HG02852 (cell line): ENCODE results near the gene YJEFN3.

ENCODE experiments used
- ATAC-seq: cut with Tn5 transposase; IDR thresholded peaks from one replicate; pipeline ENCODE4 v1.9.1; 2021; ENCODE audit warnings: mild to moderate bottlenecking, moderate library complexity; ENCODE audit not compliant: unreplicated experiment

Gene YJEFN3, protein sequence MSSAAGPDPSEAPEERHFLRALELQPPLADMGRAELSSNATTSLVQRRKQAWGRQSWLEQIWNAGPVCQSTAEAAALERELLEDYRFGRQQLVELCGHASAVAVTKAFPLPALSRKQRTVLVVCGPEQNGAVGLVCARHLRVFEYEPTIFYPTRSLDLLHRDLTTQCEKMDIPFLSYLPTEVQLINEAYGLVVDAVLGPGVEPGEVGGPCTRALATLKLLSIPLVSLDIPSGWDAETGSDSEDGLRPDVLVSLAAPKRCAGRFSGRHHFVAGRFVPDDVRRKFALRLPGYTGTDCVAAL

DNA sequence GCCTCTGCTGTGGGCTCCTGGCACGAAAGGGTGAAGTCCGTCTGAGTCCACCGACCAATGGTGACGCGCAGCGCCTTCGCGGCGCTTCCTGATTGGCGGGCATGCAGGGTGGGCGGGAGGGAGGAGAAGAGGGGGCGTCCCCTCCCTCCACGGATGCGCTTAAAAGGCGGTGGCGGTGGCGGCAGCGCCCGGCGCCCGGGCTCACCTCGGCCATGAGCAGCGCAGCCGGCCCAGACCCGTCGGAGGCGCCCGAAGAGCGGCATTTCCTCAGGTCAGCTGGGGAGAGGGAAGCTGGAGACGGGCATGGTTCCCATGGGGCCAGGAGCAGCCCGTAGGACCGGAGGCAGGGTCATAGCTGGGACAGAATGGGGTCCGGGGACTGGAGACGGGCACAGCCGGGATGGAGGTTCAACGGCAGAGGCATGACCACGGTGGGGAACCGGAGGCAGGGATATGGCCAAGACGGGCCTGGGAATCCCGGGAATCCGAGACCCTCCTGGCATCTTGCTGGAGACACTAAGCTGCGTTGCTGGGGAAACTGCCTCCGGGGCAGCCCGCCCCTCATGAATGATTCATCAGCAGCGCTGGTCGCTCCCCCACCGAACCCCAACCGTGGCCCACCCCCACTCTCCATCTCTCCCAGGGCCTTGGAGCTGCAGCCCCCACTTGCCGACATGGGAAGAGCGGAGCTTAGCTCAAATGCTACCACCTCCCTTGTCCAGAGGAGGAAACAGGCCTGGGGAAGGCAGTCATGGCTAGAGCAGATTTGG lies at the start of gene YJEFN3:
YJEFN3 (plus strand) TSS at position 191 of the 770 bp plus-strand sequence; CDS start at position 213, 22 bp downstream.
- ATAC-seq: no peak

DNA sequence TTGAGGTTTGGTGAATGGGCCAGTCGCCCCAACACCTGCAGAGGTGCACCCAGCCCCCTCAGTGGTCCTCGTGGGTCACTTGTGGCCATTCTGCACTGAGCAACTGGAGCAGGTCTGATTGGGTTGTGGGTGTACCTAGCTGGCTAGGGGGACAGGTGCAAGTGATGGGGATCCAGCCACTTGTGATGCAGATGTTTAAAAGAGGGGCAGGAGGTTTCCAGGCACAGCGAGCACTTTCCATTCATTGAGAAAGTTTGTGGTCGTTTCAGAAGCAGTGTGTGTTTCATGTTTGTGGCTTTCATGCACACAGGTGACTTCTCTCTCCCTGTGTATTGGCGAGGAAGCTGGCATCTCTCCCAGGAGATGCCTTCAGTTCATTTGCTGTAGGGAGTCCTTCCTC lies 48.0 kb upstream of the YJEFN3 start:
- no peak for ATAC-seq

DNA sequence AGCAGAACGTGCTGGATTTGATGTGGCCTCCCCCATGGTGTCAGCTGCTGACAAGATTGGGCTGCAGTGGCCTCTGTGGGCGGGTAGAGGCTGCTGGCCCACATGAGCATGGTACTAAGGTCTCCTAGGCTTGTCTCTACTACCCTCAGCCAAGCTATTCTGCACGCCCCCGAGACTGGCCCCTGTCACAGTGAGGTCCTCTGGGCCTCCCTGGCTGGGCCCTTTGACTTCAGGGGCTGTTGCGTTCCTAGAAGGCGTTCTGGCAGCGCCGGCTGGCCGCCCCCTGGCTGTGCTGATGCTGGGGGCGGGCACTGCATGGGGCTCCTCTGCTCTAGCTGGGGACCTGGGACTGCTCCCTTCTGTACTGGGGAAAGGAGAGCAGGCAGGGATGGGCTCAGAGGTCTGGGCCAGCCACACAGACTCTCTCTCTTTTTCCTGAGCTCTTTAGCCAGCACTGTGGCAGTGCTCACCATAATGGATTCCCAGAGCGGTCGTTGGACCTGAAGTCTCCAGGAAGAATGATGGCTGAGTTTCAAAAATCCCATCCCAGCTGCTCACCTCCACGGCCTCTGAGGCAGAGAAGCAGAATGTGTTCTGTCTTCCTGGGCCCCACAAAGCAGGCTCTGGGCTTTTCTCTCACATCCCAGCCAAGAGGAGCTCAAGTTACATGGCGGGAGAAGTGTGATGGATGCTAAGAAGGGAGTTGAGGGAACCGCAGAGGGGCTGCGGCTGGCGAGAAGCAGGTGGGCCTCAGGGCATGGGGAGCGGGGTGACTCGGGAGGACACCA lies 45.7 kb upstream of the YJEFN3 start:
- ATAC-seq: no peak

DNA sequence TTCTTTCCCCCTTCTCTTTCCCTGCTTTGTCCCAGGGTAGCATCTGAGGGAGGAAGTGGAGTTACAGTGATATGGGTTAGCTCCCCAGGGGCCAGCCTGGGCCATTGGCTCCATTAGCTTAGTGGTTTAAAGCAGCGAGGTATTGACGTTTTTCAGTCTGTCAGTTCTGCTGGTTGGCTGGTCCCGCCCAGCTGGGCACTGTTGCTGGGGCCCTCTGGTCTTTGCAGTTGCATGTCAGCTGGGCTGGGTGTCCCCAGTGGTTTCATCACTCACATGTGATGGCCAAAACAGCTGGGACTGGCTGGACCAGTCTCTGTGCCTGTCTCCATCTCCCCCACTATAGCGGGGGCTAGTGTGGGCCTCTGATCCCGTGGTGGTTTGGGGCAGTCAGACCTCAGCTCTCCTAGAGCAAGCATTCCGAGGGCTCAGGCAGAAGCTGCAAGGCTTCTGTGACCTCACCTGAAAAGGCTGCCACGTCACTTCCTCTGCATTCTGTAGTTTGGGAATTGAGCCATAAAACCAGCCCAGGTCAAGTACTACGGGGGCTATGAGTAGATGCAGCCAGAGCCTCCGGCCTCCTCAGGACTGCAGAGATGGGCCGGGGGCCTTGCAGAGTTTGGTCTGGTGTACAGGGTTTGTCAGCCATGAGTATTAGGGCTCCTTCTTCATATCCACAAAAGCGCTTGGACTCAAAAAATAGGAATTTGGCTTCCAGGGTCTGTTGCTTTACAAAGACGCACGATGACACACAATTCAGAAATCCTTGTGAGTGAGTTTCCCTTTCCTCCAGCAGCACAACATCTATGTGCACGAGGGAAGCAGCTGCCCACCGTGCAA lies 43.3 kb upstream of the YJEFN3 start:
- ATAC-seq: no peak

DNA sequence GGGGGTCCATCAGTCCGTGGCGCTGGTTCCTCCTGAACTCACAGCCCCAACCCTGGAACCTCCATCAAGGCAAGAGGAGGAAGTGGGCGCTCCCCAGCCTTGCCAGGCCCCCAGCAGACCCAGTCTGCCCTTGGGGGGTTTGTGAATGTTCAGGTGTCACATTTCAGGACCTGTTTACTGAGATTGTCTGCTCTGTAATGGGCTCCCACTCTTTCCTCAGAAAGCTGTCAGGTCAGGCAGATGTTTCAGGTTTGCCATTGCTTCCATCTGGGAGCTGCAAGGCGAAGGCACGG lies 42.8 kb upstream of the YJEFN3 start:
- no peak for ATAC-seq

DNA sequence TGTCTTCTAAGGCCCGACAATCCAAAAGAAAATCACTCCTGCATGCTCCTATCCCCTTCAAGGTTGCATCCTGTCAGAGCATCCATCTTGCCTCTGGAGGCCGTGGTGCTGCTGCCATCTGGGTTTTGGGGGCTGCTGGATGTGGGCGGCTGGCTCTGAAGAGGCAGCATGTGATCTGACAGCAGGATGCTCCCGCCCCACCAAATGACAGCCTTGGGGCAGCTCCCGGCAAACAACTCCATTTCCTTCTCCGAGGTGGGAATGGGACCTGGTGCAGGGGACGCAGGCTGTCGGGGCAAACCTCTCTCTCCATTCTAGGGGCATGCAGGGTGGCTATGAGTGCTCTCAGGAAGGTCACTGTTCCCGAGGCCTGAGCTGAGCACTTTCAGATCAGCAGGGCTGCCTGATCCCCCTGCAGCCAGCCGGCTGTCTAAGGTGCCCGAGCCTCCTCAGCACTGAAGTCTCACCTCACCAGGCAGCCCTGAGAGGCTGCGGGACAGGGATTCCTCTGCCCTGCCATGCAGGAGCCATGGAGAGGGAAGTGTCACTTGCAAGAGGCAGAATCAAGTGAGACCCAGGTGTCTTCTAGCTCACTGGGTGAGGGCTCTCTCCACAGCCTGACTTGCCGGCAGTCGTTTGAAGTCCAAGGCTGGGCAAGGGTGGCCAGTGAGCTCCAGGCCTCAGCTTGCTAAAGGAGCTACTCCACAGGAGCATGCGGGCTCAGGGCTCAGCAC lies 42.2 kb upstream of the YJEFN3 start:
- no peak for ATAC-seq

DNA sequence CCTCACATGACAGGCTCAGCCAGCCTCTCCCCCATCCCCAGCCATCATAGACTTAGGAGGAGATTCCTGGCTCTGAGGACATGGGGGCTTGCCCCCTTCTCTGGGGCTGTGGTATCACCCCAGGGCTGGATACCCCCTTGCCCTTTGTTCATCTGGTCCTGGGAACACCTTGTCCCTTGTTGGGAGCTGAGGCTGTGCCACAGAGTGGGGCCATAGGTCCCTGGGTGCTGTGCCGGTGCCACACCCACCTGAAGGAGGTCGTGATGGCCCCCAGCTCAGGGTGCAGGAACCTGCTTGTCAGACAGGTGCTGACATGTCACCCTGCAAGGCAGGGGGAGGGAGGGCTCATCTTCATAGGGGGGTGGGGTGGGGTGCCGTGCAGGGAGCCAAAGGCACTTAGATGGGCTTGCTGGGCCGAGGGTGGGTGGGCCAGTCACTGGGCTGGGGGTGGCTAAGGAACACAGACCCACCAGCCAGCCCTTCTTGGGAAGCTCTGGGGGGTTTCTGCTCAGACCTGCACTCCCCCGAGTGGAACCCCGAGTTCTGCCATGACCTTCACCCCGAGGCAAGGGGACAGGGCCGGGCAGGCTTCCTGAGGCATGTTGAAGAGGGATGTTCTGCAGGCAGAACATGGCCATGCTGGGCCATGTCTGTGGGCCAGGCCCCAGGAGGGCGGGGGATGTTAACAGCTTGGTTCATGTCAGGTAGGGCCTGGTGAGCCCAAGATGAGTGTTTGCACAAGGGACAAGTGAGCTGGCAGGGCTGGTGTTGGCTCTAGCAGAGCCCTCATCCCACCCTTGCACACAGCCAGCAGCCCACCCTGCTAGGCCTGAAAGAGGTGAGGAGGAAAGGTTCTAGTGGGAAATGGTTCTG lies 41.4 kb upstream of the YJEFN3 start:
- ATAC-seq: no peak

DNA sequence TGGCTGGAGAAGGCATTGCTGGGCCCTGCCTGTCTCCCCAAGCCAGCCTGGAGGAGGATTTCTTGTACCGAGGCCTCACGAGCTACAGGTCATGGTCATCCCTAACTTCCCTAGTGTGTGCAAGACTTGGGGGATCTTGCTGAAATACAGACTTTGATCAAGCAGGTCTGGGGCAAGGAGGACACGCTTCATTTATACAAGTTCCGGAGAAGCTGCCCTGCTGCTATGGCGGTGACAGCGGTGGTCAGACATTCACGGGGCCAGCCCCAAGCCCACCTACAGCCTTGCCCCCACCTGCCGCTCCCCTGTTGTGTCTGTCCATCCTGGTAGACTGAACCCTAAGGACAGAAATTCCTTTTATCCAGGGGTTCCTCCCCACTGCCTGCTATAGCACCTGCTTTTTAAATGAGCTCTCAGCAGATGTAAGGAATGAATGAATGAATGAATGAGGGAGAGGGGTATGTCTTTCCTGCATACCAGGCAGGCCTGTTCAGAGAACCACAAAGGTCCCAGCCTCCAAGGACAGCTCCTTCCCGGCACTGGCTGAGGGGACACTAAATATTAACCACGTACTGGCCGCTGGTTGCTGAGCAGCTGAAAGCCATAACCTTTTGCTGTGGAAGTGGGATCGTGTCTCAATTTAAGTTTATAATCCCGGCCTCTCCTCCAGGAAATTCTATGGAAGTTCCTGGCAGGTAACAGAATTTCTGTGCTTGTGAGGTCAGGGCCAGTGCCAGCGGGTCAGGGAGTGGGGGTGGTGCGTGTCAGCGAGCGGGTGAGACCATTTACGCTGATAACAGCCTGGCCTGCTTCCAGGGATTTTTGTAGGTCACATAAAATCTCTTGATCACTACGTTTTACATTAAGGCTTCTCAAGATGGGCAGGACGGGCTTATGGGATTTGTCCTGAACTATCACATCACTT lies 40.5 kb upstream of the YJEFN3 start:
- ATAC-seq: no peak

DNA sequence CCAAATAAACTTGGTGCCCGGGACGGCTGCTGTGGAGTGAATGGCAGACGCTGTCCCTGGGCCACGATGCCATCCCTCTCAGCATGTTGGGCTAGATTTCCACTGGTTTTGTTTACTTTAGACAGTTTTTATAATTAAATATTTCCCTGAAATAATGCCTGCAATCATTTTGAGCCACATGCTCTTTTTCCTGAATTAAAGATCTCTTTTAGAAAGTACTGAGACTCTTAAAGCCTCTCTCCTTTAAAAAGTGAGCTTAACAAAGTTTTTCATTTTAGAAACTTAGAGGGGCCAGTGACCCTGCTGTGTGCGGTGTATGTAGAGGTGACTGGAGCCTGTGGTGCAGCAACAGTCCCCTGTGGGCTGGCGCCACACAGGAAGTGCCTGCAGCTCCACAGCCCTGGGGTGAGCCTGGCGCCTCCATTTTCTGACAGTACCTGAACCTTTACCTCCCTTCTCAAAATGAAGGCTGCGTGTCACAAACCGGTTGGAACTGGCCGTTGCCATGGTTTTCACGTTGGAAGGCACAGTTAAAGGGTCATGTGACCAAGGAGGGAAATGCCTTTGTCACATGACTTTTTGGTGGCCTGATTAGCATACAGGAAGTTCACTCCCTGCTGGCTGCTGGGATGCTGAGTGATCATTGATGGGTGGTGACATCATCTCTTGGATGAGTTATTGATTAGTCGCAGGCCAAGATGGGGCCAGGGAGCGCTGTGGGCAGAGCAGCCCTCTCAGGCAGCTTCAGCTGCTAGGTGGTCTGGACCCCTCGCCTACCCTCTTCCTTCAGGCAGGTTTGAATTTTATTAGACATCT lies 39.6 kb upstream of the YJEFN3 start:
- peak; percentile 65 for ATAC-seq

DNA sequence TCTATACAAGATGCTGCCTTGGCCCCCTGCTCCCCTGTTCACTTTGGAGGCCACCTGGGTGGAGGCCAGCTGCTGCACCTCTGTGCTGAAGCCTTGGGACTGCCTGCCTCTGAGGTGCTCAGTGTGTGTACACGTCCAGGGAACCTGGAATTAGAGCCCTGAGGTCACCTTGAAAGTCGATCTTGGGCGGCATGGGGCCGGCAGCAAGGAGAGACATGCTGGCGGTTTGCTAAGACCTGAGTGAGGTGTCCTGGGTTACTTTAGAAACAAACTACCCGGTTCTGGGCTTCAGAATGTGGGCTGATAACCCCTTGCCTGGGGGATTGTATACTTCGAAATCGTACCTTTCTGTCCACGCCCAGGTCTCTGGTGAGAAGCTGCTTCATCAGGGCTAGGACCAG lies 38.9 kb upstream of the YJEFN3 start:
- no peak for ATAC-seq

DNA sequence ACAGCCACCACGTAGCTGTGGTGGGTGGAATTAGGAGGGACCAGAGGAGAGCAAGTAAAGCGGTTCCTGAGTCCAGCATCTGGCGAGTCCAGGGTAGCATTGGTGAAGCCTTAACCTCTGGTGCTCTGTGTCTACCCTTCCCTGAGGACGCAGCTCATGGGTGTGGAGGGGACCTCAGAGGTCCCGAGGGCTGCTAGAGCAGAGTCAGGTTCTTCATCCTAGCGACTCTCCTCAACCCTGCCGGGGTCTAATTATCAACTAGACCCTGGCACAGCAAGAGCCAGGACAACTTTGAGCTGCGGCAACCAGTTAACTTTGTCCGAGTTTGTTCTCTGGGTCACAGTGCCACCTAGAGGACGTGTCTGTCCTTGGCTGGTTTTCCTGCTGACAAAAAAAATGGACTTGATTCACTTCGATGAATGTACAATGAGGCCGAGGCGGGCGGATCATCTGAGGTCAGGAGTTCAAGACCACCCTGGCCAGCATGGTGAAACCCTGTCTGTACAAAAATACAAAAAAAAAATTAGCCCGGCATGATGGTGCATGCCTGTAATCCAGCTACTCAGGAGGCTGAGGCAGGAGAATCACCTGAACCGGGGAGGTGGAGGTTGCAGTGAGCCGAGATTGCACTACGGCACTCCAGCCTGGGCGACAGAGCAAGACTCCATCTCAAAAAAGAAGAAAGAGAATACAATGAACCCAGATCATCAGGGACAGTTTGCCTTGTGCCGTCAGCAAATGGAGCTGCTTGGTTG lies 38.3 kb upstream of the YJEFN3 start:
- no peak for ATAC-seq

DNA sequence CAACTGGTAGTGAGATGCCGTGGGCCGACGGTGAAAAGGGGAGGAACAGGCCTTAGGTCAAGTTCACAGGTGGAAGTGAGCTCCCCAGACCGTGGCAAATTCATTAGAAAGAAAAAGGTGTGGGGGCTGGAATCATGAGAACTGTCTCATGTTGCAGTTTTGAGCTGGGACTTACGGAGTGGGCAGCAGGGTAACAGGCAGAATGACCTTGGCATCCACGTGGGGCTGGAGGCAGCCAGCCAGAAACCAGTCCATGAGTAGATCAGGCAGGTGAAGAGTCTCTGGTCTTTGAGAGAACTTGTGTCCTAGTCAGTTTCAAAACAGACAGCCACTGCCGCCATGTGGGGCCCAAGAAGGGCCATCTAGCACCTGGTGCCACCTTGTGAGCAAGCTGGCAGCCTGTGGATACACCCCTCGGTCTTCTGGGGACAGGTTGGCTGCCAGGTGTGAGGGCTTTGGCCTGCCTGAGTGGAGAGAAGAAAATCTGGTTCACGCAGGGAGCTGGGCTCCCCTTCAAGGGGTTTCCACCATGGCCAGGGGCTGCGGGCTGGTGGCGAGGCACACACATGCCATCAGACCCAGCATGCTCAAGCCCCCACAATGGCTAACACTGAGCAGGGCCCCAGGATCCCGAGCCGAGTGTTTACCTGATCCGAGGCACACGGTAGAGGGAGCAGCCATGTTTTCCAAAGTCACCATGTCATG lies 37.2 kb upstream of the YJEFN3 start:
- ATAC-seq: no peak

DNA sequence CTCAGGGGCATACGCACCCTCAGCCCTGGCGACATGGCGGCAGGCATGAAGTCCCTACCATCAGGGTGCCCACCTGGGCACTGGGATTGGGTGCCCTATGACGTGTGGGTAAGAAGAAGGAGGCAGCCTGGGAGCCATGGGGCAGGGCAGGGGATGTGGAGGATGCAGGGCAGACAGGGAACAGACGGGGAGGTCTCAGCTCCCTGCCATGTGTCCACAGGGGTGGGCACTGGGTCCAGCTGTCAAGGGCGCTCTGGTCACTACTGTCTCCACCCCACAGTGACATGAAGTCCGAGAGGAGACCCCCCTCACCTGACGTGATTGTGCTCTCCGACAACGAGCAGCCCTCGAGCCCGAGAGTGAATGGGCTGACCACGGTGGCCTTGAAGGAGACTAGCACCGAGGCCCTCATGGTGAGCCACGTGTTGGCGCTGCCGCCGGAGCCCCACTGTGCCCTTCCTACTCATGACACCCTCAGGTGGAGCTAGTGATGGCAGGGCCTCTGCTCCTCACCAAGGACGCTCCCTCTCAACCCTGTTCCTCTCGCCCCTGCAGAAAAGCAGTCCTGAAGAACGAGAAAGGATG lies 36.6 kb upstream of the YJEFN3 start:
- no peak for ATAC-seq

DNA sequence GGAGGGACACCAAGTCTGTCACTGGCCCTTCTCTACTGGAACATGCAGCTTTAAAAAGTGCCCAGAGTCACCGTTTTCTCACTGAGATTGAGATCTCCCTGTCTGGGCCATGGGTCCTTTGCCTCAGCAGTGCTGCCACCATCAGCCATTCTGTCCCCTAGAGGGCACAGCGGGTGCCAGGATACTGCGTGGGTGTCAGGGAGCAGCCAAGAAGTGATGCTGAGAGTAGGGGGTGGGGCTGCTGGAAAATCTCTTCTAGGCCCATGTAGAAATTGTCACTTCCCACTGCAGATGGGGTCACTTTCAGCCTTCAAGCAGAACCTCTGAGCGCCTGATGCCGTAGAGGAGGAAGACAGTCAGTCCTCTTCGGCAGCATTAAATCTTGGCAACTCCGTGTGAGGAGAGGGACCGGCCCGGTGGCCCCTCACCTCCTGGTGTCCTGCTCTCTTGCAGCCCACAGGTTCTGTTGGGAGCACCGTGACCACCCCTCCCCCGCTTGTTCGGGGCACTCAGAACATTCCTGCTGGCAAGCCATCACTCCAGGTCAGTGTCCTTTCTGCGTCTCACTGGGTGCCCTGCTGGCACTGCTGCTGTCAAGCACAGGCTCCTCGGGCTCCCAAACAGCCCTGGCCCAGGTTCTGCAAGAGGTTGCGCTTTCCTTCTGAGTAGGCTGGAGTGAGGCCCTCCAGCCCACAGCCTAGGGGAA lies 34.7 kb upstream of the YJEFN3 start:
- no peak for ATAC-seq
